Choroid plexus epithelial cell (primary cell): ENCODE results near the gene SLC38A9.

ENCODE experiments used
- DNase-seq: peaks from one replicate; pipeline ENCODE4 v3.0.0-alpha.2; 2010; ENCODE audit warnings: low read depth
- H3K4me3 ChIP-seq: 2 replicates; pipeline ENCODE4 v1.5.1; 2011; ENCODE audit warnings: low read depth, mild to moderate bottlenecking, control low read depth, low read length, moderate library complexity
- CTCF ChIP-seq: conservative IDR thresholded peaks from 2 replicates; pipeline ENCODE4 v1.5.1; 2011; ENCODE audit warnings: low read depth, mild to moderate bottlenecking, control low read depth, inconsistent platforms, low read length, moderate library complexity

The SLC38A9 gene

GRCh38 chr5:55636683-55637082 is 75.4 kb downstream of the SLC38A9 start:
- peak; percentile 62 for DNase-seq
- no peak overlapping the region for H3K4me3 ChIP-seq
- no peak for TF ChIP-seq CTCF

- no peak overlapping the region for H3K4me3 ChIP-seq
- no peak for TF ChIP-seq CTCF
- no peak for DNase-seq
These were observed 75.9 kb downstream of the SLC38A9 start for GRCh38 chr5:55636177-55636576.

GRCh38 chr5:55634866-55635265 is 77.3 kb downstream of the SLC38A9 start:
- no peak for TF ChIP-seq CTCF
- H3K4me3 ChIP-seq, result no peak overlapping the region
- DNase-seq, result no peak

GRCh38 chr5:55634209-55634805 is 77.8 kb downstream of the SLC38A9 start:
- TF ChIP-seq CTCF, result no peak
- H3K4me3 ChIP-seq, result no peak overlapping the region
- DNase-seq, result peak; percentile 60

- peak; percentile 72 for DNase-seq
- no peak for TF ChIP-seq CTCF
- H3K4me3 ChIP-seq, result no peak overlapping the region
These were observed 78.4 kb downstream of the SLC38A9 start for GRCh38 chr5:55633574-55634208.

GRCh38 chr5:55629815-55630214 is 82.3 kb downstream of the SLC38A9 start:
- no peak overlapping the region for H3K4me3 ChIP-seq
- no peak for TF ChIP-seq CTCF
- peak; percentile 45 for DNase-seq

- no peak overlapping the region for H3K4me3 ChIP-seq
- TF ChIP-seq CTCF, result no peak
- DNase-seq, result no peak
These were observed 85.3 kb downstream of the SLC38A9 start for GRCh38 chr5:55626790-55627189.
